Fibroblast of lung (primary cell): ENCODE measurements around the gene HPN.

Source experiments
- CTCF ChIP-seq, 2 donors: IDR thresholded peaks in 1 of 2; conservative IDR thresholded peaks in 1 of 2; 1 replicate in 1 of 2; 2 replicates in 1 of 2; pipeline ENCODE4 v1.5.1; 2011 to 2012; ENCODE audit warnings: low read length in 2 of 2, control low read depth in 1 of 2, inconsistent platforms in 1 of 2, low read depth in 1 of 2, mild to moderate bottlenecking in 1 of 2
- EZH2 ChIP-seq: IDR thresholded peaks from 2 replicates; pipeline ENCODE4 v1.5.1; 2012; ENCODE audit warnings: low read length, control low read depth, mild to moderate bottlenecking; ENCODE audit errors: missing control alignments

GRCh38 chr19:35040826-35041547, 534 bp upstream of the HPN start:
- TF ChIP-seq CTCF (conservative IDR thresholded peaks at IDR 0.05 in 1 of 2, IDR thresholded peaks at IDR 0.05 in 1 of 2; ENCODE audit: low read depth in 1 of 2, low read length in 2 of 2): no peak
- TF ChIP-seq EZH2: no peak
